Peyer's patch (tissue), 4 donors: ENCODE data around the gene ZNF654. TPM values are rescaled to one million over a fixed set of nuclear protein-coding genes. Genes with fewer than 3 reads are reported as not detected.
"Not testable (repeated sequence)": the region's sequence is repeated elsewhere in the genome, so short reads cannot be mapped to it uniquely, and the experiment has no call there.

Experiments
- DNase-seq, 3 donors: peaks; one replicate each; pipeline ENCODE4 v3.0.0-alpha.2; 2017 to 2019
- H3K27ac ChIP-seq, 4 donors: fragments of 200-600 bp; sonication (generic); one replicate each; pipeline ENCODE4 v1.5.1; 2016 to 2019
- H3K27me3 ChIP-seq, 2 donors: fragments of 200-600 bp; sonication (generic); one replicate each; pipeline ENCODE4 v1.5.1; 2019
- H3K36me3 ChIP-seq, 3 donors: fragments of 200-600 bp; sonication (generic); one replicate each; pipeline ENCODE4 v1.5.1; 2016 to 2019
- H3K4me1 ChIP-seq, 4 donors: fragments of 200-600 bp; sonication (generic); one replicate each; pipeline ENCODE4 v1.5.1; 2016 to 2019
- H3K4me3 ChIP-seq, 4 donors: fragments of 200-600 bp; sonication (generic); 1 replicate in 3 of 4; 2 replicates in 1 of 4; pipeline ENCODE4 v1.5.1; 2016 to 2019; ENCODE audit warnings: mild to moderate bottlenecking in 1 of 4
- H3K9me3 ChIP-seq, 4 donors: fragments of 200-600 bp; sonication (generic); one replicate each; pipeline ENCODE4 v1.5.1; 2016 to 2019; ENCODE audit warnings: mild to moderate bottlenecking in 1 of 4
- CTCF ChIP-seq, 6 experiments: fragments of 450-650 bp in 4 of 6; fragments of 200-600 bp in 2 of 6; sonication (generic) in 1 of 6; IDR thresholded peaks; one replicate each; pipeline ENCODE4 v1.5.1; 2017 to 2019; ENCODE audit warnings: antibody characterized with exemption in 6 of 6, mild to moderate bottlenecking in 3 of 6, moderate library complexity in 1 of 6
- POLR2A ChIP-seq, 2 donors: fragments of 450-650 bp; IDR thresholded peaks; one replicate each; pipeline ENCODE4 v1.5.1; 2017; ENCODE audit warnings: antibody characterized with exemption in 2 of 2, mild to moderate bottlenecking in 2 of 2, moderate library complexity in 2 of 2
- total RNA-seq, 4 donors: library from RNA; depleted of rRNA; stranded (reverse); fragments of >200 nt; gene quantifications; one replicate each; pipeline ENCODE4 v1.1.0, GENCODE V29; 2016

ZNF654 gene
- total RNA-seq, 4 donors from 2014 or later, result 10.7 to 27.3 (median 15.0) TPM

- TF ChIP-seq CTCF (IDR thresholded peaks at IDR 0.05) (no peak), POLR2A (IDR thresholded peaks at IDR 0.05) (no peak)
- Histone ChIP-seq H3K4me1 (no peaks in the 10 kb centered on the region), H3K27me3 (no peaks in the 10 kb centered on the region), H3K9me3 (no peaks in the 10 kb centered on the region), H3K4me3 (no peak overlapping the region), H3K36me3 (peaks cover 0 to 10% (median 0%) of the 10 kb centered on the region in 3 donors), H3K27ac (no peak overlapping the region)
- DNase-seq, result no peak
Observed at GRCh38 chr3:88112289-88112688, 53.2 kb downstream of the ZNF654 start.

- TF ChIP-seq POLR2A (IDR thresholded peaks at IDR 0.05), result no peak
- TF ChIP-seq CTCF (IDR thresholded peaks at IDR 0.05), result peak; percentile 46 to 76 (median 68)
- Histone ChIP-seq H3K27me3 (no peaks in the 10 kb centered on the region), H3K4me1 (no peaks in the 10 kb centered on the region), H3K9me3 (no peaks in the 10 kb centered on the region), H3K36me3 (peaks cover 0 to 10% (median 0%) of the 10 kb centered on the region in 3 donors), H3K4me3 (no peak overlapping the region), H3K27ac (no peak overlapping the region)
- peak in 2 of 3 donors; percentile 47 to 79 for DNase-seq
Observed at GRCh38 chr3:88113311-88114162, 54.5 kb downstream of the ZNF654 start.

GRCh38 chr3:88114878-88115549 lies 56.0 kb downstream of the ZNF654 start:
- no peaks in the 10 kb centered on the region for H3K27me3 ChIP-seq
- no peaks in the 10 kb centered on the region for H3K4me1 ChIP-seq
- no peak overlapping the region for H3K27ac ChIP-seq
- DNase-seq, result no peak
- no peak overlapping the region for H3K4me3 ChIP-seq
- peaks cover 0 to 10% (median 0%) of the 10 kb centered on the region in 3 donors for H3K36me3 ChIP-seq
- H3K9me3 ChIP-seq, result no peaks in the 10 kb centered on the region
- TF ChIP-seq CTCF (IDR thresholded peaks at IDR 0.05) (no peak), POLR2A (IDR thresholded peaks at IDR 0.05) (no peak)

- Histone ChIP-seq H3K27ac (no peak overlapping the region), H3K4me3 (no peak overlapping the region), H3K27me3 (no peaks in the 10 kb centered on the region), H3K9me3 (no peaks in the 10 kb centered on the region), H3K4me1 (no peaks in the 10 kb centered on the region), H3K36me3 (peaks cover 0 to 10% (median 0%) of the 10 kb centered on the region in 3 donors)
- no peak for DNase-seq
- TF ChIP-seq POLR2A (IDR thresholded peaks at IDR 0.05) (no peak), CTCF (IDR thresholded peaks at IDR 0.05) (no peak)
Observed at GRCh38 chr3:88117683-88118082, 58.6 kb downstream of the ZNF654 start.

GRCh38 chr3:88118603-88119002 lies 59.5 kb downstream of the ZNF654 start:
- DNase-seq, H3K27me3 ChIP-seq, H3K4me3 ChIP-seq, H3K9me3 ChIP-seq, H3K27ac ChIP-seq, H3K4me1 ChIP-seq: not testable (repeated sequence)
- H3K36me3 ChIP-seq, result peaks cover 0 to 10% (median 0%) of the 10 kb centered on the region in 3 donors

- Histone ChIP-seq H3K4me3 (no peak overlapping the region), H3K36me3 (peaks cover 0 to 5% (median 0%) of the 10 kb centered on the region in 3 donors), H3K9me3 (no peaks in the 10 kb centered on the region), H3K4me1 (no peaks in the 10 kb centered on the region), H3K27me3 (no peaks in the 10 kb centered on the region), H3K27ac (no peak overlapping the region)
- DNase-seq, result no peak
- TF ChIP-seq CTCF (IDR thresholded peaks at IDR 0.05) (no peak), POLR2A (IDR thresholded peaks at IDR 0.05) (no peak)
Observed at GRCh38 chr3:88123526-88123925, 64.5 kb downstream of the ZNF654 start.
